PC-3 (cell line): Measurements from ENCODE around the gene SLC23A2.
"Not testable (repeated sequence)": the region's sequence is repeated elsewhere in the genome, so short reads cannot be mapped to it uniquely, and the experiment has no call there.

Source experiments
- CTCF ChIP-seq: fragments of 300-600 bp; sonication (generic); conservative IDR thresholded peaks from 2 replicates; pipeline ENCODE4 v1.5.1; 2017; ENCODE audit warnings: antibody characterized with exemption, low read depth, mild to moderate bottlenecking, low read length
- EZH2 ChIP-seq: fragments of 300-600 bp; sonication (generic); IDR thresholded peaks from one replicate; pipeline ENCODE4 v1.6.1; 2017; ENCODE audit warnings: antibody characterized with exemption, mild to moderate bottlenecking, low read length; ENCODE audit not compliant: unreplicated experiment
- EZH2phosphoT487 ChIP-seq: fragments of 300-600 bp; sonication (generic); IDR thresholded peaks from 2 replicates; pipeline ENCODE4 v1.6.1; 2018; ENCODE audit warnings: mild to moderate bottlenecking, antibody characterized with exemption, low read length, borderline replicate concordance

- TF ChIP-seq CTCF, EZH2, EZH2phosphoT487: not testable (repeated sequence)
These were observed 21.9 kb upstream of the SLC23A2 start for GRCh38 chr20:5023171-5023570.
